IMR-90 (cell line): ENCODE data around the gene PTPN13.

Experiments used
- POLR2A ChIP-seq: IDR thresholded peaks from 2 replicates; pipeline ENCODE4 v1.6.1; 2012; ENCODE audit warnings: mild to moderate bottlenecking, low read depth, low read length
- RAD21 ChIP-seq: IDR thresholded peaks from 2 replicates; pipeline ENCODE4 v1.6.1; 2012; ENCODE audit warnings: low read length, improper control_type of control experiment
- RCOR1 ChIP-seq: IDR thresholded peaks from 2 replicates; pipeline ENCODE4 v1.6.1; 2012; ENCODE audit warnings: mild to moderate bottlenecking, low read length, improper control_type of control experiment; ENCODE audit not compliant: insufficient replicate concordance

- TF ChIP-seq POLR2A (no peak), RCOR1 (no peak), RAD21 (no peak)
Measured at GRCh38 chr4:86818211-86818610, 224.1 kb downstream of the PTPN13 start.
